Spleen (tissue), 11 donors: ENCODE results near the gene PLEKHH1. TPM values are rescaled to one million over a fixed set of nuclear protein-coding genes. Genes with fewer than 3 reads are reported as not detected.
A peak's percentile ranks its signal among the peaks of the same experiment; 100 is the strongest.
"Not testable (repeated sequence)": the region's sequence is repeated elsewhere in the genome, so short reads cannot be mapped to it uniquely, and the experiment has no call there.

Experiments used
- DNase-seq: peaks from one replicate; pipeline ENCODE4 v3.0.0-alpha.2; 2020
- H3K27ac ChIP-seq, 8 donors: fragments of 200-600 bp; sonication (generic) in 7 of 8; 1 replicate in 4 of 8; 2 replicates in 4 of 8; pipeline versions ENCODE4 v1.5.0 to v1.8.0; 2016 to 2021; ENCODE audit warnings: inconsistent platforms in 4 of 8, mild to moderate bottlenecking in 4 of 8, moderate library complexity in 1 of 8
- H3K27me3 ChIP-seq, 7 donors: fragments of 200-600 bp; sonication (generic) in 6 of 7; replicated peaks in 1 of 7; 1 replicate in 4 of 7; 2 replicates in 3 of 7; pipeline versions ENCODE4 v1.5.0 to v1.8.0; 2016 to 2021; ENCODE audit warnings: inconsistent platforms in 3 of 7, mild to moderate bottlenecking in 1 of 7
- H3K36me3 ChIP-seq, 6 donors: fragments of 200-600 bp; sonication (generic) in 5 of 6; 1 replicate in 4 of 6; 2 replicates in 2 of 6; pipeline versions ENCODE4 v1.5.0 to v1.8.0; 2016 to 2021; ENCODE audit warnings: inconsistent platforms in 2 of 6
- H3K4me1 ChIP-seq, 6 donors: fragments of 200-600 bp; sonication (generic) in 5 of 6; 1 replicate in 3 of 6; 2 replicates in 3 of 6; pipeline versions ENCODE4 v1.5.0 to v1.8.0; 2016 to 2021; ENCODE audit warnings: inconsistent platforms in 3 of 6
- H3K4me3 ChIP-seq, 8 donors: fragments of 200-600 bp; sonication (generic) in 7 of 8; 1 replicate in 4 of 8; 2 replicates in 4 of 8; pipeline versions ENCODE4 v1.5.0 to v1.8.0; 2016 to 2021; ENCODE audit warnings: inconsistent platforms in 4 of 8, mild to moderate bottlenecking in 4 of 8, moderate library complexity in 2 of 8
- H3K9me3 ChIP-seq, 8 donors: fragments of 200-600 bp; sonication (generic) in 7 of 8; 1 replicate in 4 of 8; 2 replicates in 4 of 8; pipeline versions ENCODE4 v1.5.0 to v1.8.0; 2016 to 2021; ENCODE audit warnings: inconsistent platforms in 4 of 8
- CTCF ChIP-seq, 11 experiments: fragments of 200-600 bp in 7 of 11; fragments of 450-650 bp in 4 of 11; sonication (generic) in 4 of 11; IDR thresholded peaks in 8 of 11; conservative IDR thresholded peaks in 3 of 11; 1 replicate in 7 of 11; 2 replicates in 4 of 11; pipeline versions ENCODE4 v1.4.0 to v1.8.0; 2016 to 2021; ENCODE audit warnings: antibody characterized with exemption in 11 of 11, inconsistent platforms in 4 of 11, mild to moderate bottlenecking in 1 of 11
- POLR2A ChIP-seq, 3 donors: fragments of 450-650 bp; IDR thresholded peaks; one replicate each; pipeline ENCODE4 v1.5.1; 2017; ENCODE audit warnings: antibody characterized with exemption in 3 of 3, mild to moderate bottlenecking in 1 of 3
- POLR2AphosphoS5 ChIP-seq, 3 donors: sonication (generic); formaldehyde crosslinking; IDR thresholded peaks; one replicate each; pipeline ENCODE4 v1.5.1; 2017; ENCODE audit warnings: antibody characterized with exemption in 3 of 3
- WGBS, 5 donors: extraction: QIAGEN DNeasy Blood & Tissue Kit in 3 of 5; methylation state at CpG; one replicate each; pipeline versions ENCODE4 v1.1.5 to v1.1.7; 2013 to 2018; 5-methylcytosine and 5-hydroxymethylcytosine counted together
- intact Hi-C: fragments of 100-400 bp; cut with DNase I; formaldehyde crosslinking; loops from one replicate; pipeline ENCODE4 v1.15.0; 2023; ENCODE audit warnings: low total_unique reads
- polyA plus RNA-seq, 3 donors: library from polyadenylated mRNA; stranded (reverse); fragments of 200-250 nt; gene quantifications; one replicate each; pipeline ENCODE4 v1.2.1, GENCODE V29; 2013
- total RNA-seq, 7 donors: library from RNA; depleted of rRNA in 3 of 7; stranded (reverse); fragments of >200 nt in 3 of 7; fragmentation: NEBNext Ultra II Directional in 4 of 7; extraction: Animal tissue kit (Norgen Biotek cat#: 25700) in 4 of 7; gene quantifications; one replicate each; pipeline versions ENCODE4 v1.1.0 to v1.2.1, GENCODE V29; 2016 to 2021
- donor health status: healthy with polysubstance abuse.
- donor health status: DM: no; HTN: no; CAD: no; lungs with moderate emphysema.
- donor health status: DM: no; HTN: no; CAD: no.
- donor health status: Bipolar disorder and iron deficiency.
- donor health status: healthy.
- donor health status: DM: no; HTN: no; CAD: no.
- donor health status: DM: yes; HTN: yes; CAD: no.

PLEKHH1 gene
- total and polyA plus RNA-seq, 10 donors = 0.56 to 7.1 (median 4.1) TPM

DNA sequence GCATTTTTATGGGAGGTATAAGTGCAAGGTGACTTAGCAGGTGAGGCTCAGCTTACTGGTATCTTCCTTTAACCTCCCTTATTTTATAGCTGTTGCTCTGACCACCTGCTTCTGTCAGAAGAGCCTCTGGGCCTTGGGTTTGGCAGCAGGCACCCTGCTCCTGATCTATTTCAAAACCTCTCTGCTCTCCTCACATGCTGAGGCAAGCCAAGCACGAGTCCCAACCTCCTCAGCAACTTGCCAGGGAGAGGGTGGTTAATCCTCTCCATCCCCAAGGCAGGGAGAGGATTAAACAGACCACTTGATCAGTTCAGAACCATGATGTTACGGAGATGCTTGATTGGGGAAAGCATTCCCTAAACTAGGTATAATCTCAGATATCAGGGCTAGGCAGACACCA lies 5.4 kb downstream of the PLEKHH1 start:
- 80 to 89% (median 84%) methylated on average over 2 of the region's 2 CpGs for WGBS, 5 donors
- Histone ChIP-seq H3K4me1 (peaks cover 0 to 17% (median 3%) of the 10 kb centered on the region in 6 donors), H3K27me3 (peaks cover 0 to 33% (median 3%) of the 10 kb centered on the region in 7 donors), H3K4me3 (no peak overlapping the region), H3K36me3 (no peaks in the 10 kb centered on the region), H3K27ac (no peak overlapping the region), H3K9me3 (no peaks in the 10 kb centered on the region)
- TF ChIP-seq CTCF (IDR thresholded peaks at IDR 0.05 in 8 of 11, conservative IDR thresholded peaks at IDR 0.05 in 3 of 11) (no peak), POLR2A (IDR thresholded peaks at IDR 0.05) (no peak), POLR2AphosphoS5 (IDR thresholded peaks at IDR 0.05) (no peak)
- no peak for DNase-seq
- intact Hi-C loops = no loop called here

DNA sequence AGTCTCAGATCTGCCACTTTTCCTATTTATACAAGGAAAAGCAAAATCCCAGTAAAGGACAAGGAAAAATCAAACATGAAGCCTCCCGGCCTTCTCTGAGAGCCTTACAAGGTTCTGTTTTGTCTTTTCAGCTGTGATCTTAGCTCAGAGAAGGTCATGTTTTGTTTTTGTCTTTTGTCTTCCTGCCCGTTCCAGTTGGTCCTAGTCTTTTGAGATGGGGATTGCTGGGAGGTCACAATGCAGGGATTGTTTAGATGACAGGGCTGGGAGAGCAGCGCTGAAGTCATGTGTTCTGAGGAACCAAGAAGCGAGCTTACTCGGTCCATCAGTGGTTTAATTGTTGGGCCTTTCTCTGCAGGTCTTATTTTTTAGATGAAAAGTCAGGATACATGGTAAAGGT lies 6.0 kb downstream of the PLEKHH1 start:
- intact Hi-C loops = no loop called here
- Histone ChIP-seq H3K27me3 (peaks cover 0 to 28% (median 0%) of the 10 kb centered on the region in 7 donors), H3K36me3 (no peaks in the 10 kb centered on the region), H3K4me3 (no peak overlapping the region), H3K27ac (no peak overlapping the region), H3K4me1 (peaks cover 0 to 11% (median 0%) of the 10 kb centered on the region in 6 donors), H3K9me3 (no peaks in the 10 kb centered on the region)
- 78 to 92% (median 82%) methylated on average over 5 of the region's 5 CpGs for WGBS, 5 donors
- DNase-seq = no peak
- TF ChIP-seq POLR2AphosphoS5 (IDR thresholded peaks at IDR 0.05) = no peak
- no peak for TF ChIP-seq CTCF (IDR thresholded peaks at IDR 0.05 in 8 of 11, conservative IDR thresholded peaks at IDR 0.05 in 3 of 11)
- TF ChIP-seq POLR2A (IDR thresholded peaks at IDR 0.05) = no peak

- WGBS, 5 donors = 34 to 39% (median 36%) methylated on average over 24 of the region's 24 CpGs
- H3K4me3 ChIP-seq = peak overlapping the region in 6 of 8 donors; percentile 1 to 57 (median 10)
These were observed 8.6 kb downstream of the PLEKHH1 start for GRCh38 chr14:67541448-67542387.

DNA sequence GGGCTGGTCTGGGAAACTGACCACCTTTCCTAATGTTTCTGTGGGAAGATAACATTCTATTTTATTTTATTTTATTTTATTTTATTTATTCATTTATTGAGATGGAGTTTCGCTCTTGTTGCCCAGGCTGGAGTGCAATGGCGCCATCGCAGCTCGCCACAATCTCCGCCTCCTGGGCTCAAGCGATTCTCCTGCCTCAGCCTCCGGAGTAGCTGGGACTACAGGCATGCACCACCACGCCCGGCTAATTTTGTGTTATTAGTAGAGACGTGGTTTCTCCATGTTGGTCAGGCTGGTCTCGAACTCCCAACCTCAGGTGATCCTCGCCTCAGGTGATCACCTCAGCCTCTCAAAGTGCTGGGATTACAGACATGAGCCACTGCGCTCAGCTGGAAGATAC lies 9.5 kb downstream of the PLEKHH1 start:
- H3K9me3 ChIP-seq, intact Hi-C loops, H3K36me3 ChIP-seq, H3K27ac ChIP-seq, H3K4me3 ChIP-seq, DNase-seq: not testable (repeated sequence)
- peaks cover 0 to 25% (median 0%) of the 10 kb centered on the region in 7 donors for H3K27me3 ChIP-seq
- H3K4me1 ChIP-seq = peaks cover 0 to 11% (median 0%) of the 10 kb centered on the region in 6 donors
- WGBS, 5 donors = 92 to 96% (median 94%) methylated on average over 13 of the region's 13 CpGs

More at GRCh38 chr14:67541448-67542387, 8.6 kb downstream of the PLEKHH1 start:
- Histone ChIP-seq H3K36me3 (no peaks in the 10 kb centered on the region), H3K27ac (peak overlapping the region in 2 of 8 donors; percentile 22 to 32), H3K4me1 (peaks cover 0 to 11% (median 0%) of the 10 kb centered on the region in 6 donors), H3K9me3 (peaks cover 0 to 8% (median 0%) of the 10 kb centered on the region in 8 donors), H3K27me3 (peaks cover 0 to 25% (median 0%) of the 10 kb centered on the region in 7 donors)
- intact Hi-C loops = no loop called here
- TF ChIP-seq POLR2A (IDR thresholded peaks at IDR 0.05) (no peak), CTCF (IDR thresholded peaks at IDR 0.05 in 8 of 11, conservative IDR thresholded peaks at IDR 0.05 in 3 of 11) (no peak), POLR2AphosphoS5 (IDR thresholded peaks at IDR 0.05) (peak in 2 of 3 donors; percentile 19 to 60)
- peak; percentile 77 for DNase-seq
